NCI-H2081 (cell line): ENCODE measurements around the gene DCAF6.
"Not testable (repeated sequence)": the region's sequence is repeated elsewhere in the genome, so short reads cannot be mapped to it uniquely, and the experiment has no call there.

ENCODE experiments used
- DNase-seq, 2 experiments: peaks; one replicate each; lab custom pipeline; 2025; lab: John Stamatoyannopoulos, UW

Gene DCAF6

GRCh38 chr1:168009322-168009721 lies 72.8 kb downstream of the DCAF6 start:
- no peak for DNase-seq

GRCh38 chr1:168019407-168019806 lies 82.9 kb downstream of the DCAF6 start:
- no peak for DNase-seq

GRCh38 chr1:168031198-168031597 lies 94.7 kb downstream of the DCAF6 start:
- DNase-seq = no peak

GRCh38 chr1:168031627-168032026 lies 95.1 kb downstream of the DCAF6 start:
- DNase-seq = no peak

GRCh38 chr1:168032029-168032428 lies 95.5 kb downstream of the DCAF6 start:
- DNase-seq = no peak

GRCh38 chr1:168035345-168035744 lies 98.9 kb downstream of the DCAF6 start:
- no peak for DNase-seq

- no peak for DNase-seq
Observed at GRCh38 chr1:168042362-168042761, 105.9 kb downstream of the DCAF6 start.

- DNase-seq = no peak
Observed at GRCh38 chr1:168045311-168045710, 108.8 kb downstream of the DCAF6 start.

- DNase-seq = peak in 1 of 2 experiments; percentile 29
Observed at GRCh38 chr1:168050307-168050706, 113.8 kb downstream of the DCAF6 start.

- no peak for DNase-seq
Observed at GRCh38 chr1:168050880-168051279, 114.4 kb downstream of the DCAF6 start.

GRCh38 chr1:168053681-168054080 lies 117.2 kb downstream of the DCAF6 start:
- DNase-seq = no peak

GRCh38 chr1:168054117-168054516 lies 117.6 kb downstream of the DCAF6 start:
- DNase-seq = no peak

- DNase-seq = not testable (repeated sequence)
Observed at GRCh38 chr1:168056152-168056551, 119.7 kb downstream of the DCAF6 start.

GRCh38 chr1:168057355-168057754 lies 120.9 kb downstream of the DCAF6 start:
- no peak for DNase-seq

- no peak for DNase-seq
Observed at GRCh38 chr1:168057921-168058320, 121.4 kb downstream of the DCAF6 start.

- no peak for DNase-seq
Observed at GRCh38 chr1:168064216-168064615, 127.7 kb downstream of the DCAF6 start.

- DNase-seq = no peak
Observed at GRCh38 chr1:168065506-168065905, 129.0 kb downstream of the DCAF6 start.

GRCh38 chr1:168069384-168069783 lies 132.9 kb downstream of the DCAF6 start:
- DNase-seq = no peak

GRCh38 chr1:168079761-168080160 lies 143.3 kb downstream of the DCAF6 start:
- DNase-seq = no peak

- DNase-seq = no peak
Observed at GRCh38 chr1:168081373-168082007, 145.0 kb downstream of the DCAF6 start.

GRCh38 chr1:168082008-168082876 lies 145.8 kb downstream of the DCAF6 start:
- DNase-seq = peak; percentile 65 to 78

- no peak for DNase-seq
Observed at GRCh38 chr1:168083456-168084325, 147.2 kb downstream of the DCAF6 start.
